SU-DHL-6 (cell line): ENCODE results near the gene ANKLE1.

Experiments
- H2AFZ ChIP-seq: fragments of 200-600 bp; sonication (generic); 2 replicates; pipeline ENCODE4 v1.6.1; 2014; ENCODE audit warnings: low read depth, mild to moderate bottlenecking, moderate library complexity, mixed read lengths, antibody characterized with exemption, low read length; ENCODE audit not compliant: severe bottlenecking
- H3F3A ChIP-seq: fragments of 200-600 bp; shearing (Covaris generic); 2 replicates; pipeline ENCODE4 v1.6.0; 2016; ENCODE audit warnings: antibody characterized with exemption, mild to moderate bottlenecking; ENCODE audit not compliant: insufficient read depth
- H3K27ac ChIP-seq: fragments of 200-600 bp; sonication (generic); 2 replicates; pipeline ENCODE4 v1.5.1; 2016; ENCODE audit warnings: low read depth, mild to moderate bottlenecking, low read length, moderate library complexity, mixed read lengths
- H3K27me3 ChIP-seq: fragments of 200-600 bp; sonication (generic), shearing (Covaris generic); 2 replicates; pipeline ENCODE4 v1.6.0; 2014; ENCODE audit warnings: mild to moderate bottlenecking, low read length
- H3K36me3 ChIP-seq: fragments of 200-600 bp; sonication (generic); 2 replicates; pipeline ENCODE4 v1.6.1; 2014; ENCODE audit warnings: mild to moderate bottlenecking, low read length, mixed read lengths
- H3K4me2 ChIP-seq: fragments of 300-600, 200-600 bp; shearing (Covaris generic), sonication (generic); 2 replicates; pipeline ENCODE4 v1.6.0; 2014; ENCODE audit warnings: low read length, low read depth, mild to moderate bottlenecking; ENCODE audit not compliant: poor library complexity, severe bottlenecking
- H3K4me3 ChIP-seq: fragments of 200-600 bp; sonication (generic); 2 replicates; pipeline ENCODE4 v1.5.1; 2014; ENCODE audit warnings: antibody characterized with exemption, low read length, mild to moderate bottlenecking, mixed read lengths; ENCODE audit not compliant: insufficient read depth, poor library complexity, severe bottlenecking
- H3K79me2 ChIP-seq: fragments of 200-600 bp; sonication (generic); 2 replicates; pipeline ENCODE4 v1.6.1; 2014; ENCODE audit warnings: mild to moderate bottlenecking, low read length, moderate library complexity; ENCODE audit not compliant: insufficient read depth
- H3K9ac ChIP-seq: fragments of 200-600 bp; sonication (generic); 2 replicates; pipeline ENCODE4 v1.7.0; 2014; ENCODE audit warnings: mild to moderate bottlenecking, low read length
- H3K9me2 ChIP-seq: fragments of 200-600 bp; sonication (generic); replicated peaks from 2 replicates; pipeline ENCODE4 v1.6.1; 2014; ENCODE audit warnings: low read length; ENCODE audit not compliant: insufficient read depth
- H3K9me3 ChIP-seq: fragments of 200-600 bp; sonication (generic); 2 replicates; pipeline ENCODE4 v1.6.1; 2014; ENCODE audit warnings: low read length, mixed read lengths; ENCODE audit not compliant: insufficient read depth
- H4K20me1 ChIP-seq: fragments of 200-600 bp; sonication (generic); 2 replicates; pipeline ENCODE4 v1.6.1; 2014; ENCODE audit warnings: low read depth, mild to moderate bottlenecking, antibody characterized with exemption, low read length, moderate library complexity, mixed read lengths
- EZH2phosphoT487 ChIP-seq: fragments of 200-600 bp; sonication (generic), shearing (Covaris generic); conservative IDR thresholded peaks from 2 replicates; pipeline ENCODE4 v1.6.1; 2018; ENCODE audit warnings: mild to moderate bottlenecking, antibody characterized with exemption, low read length, moderate library complexity, mixed read lengths
- TF ChIP-seq, protein P1 (sequence below): fragments of 200-600 bp; sonication (generic); IDR thresholded peaks from one replicate; pipeline ENCODE4 v1.5.1; 2017; ENCODE audit warnings: antibody characterized with exemption, mild to moderate bottlenecking, low read length, moderate library complexity; ENCODE audit not compliant: insufficient read depth, poor library complexity, severe bottlenecking

The ANKLE1 gene

DNA sequence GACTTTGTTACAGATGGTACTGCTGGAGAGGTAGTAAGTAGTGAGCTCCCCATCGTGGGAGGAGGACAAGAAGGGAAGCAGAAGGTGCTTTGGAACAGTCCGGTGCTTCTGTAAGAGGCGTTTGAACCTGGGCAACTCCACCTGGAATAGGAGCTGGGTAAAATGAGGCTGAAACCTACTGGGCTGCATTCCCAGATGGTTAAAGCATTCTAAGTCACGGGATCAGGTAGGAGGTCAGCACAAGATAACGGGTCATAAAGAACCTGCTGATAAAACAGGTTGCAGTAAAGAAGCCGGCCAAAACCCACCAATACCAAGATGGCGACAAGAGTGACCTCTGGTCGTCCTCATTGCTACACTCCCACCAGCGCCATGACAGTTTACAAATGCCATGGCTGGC is 5.1 kb downstream of the ANKLE1 start:
- H3K9ac ChIP-seq, result no peak overlapping the region
- no peak overlapping the region for H2AFZ ChIP-seq
- TF ChIP-seq, protein P1, sequence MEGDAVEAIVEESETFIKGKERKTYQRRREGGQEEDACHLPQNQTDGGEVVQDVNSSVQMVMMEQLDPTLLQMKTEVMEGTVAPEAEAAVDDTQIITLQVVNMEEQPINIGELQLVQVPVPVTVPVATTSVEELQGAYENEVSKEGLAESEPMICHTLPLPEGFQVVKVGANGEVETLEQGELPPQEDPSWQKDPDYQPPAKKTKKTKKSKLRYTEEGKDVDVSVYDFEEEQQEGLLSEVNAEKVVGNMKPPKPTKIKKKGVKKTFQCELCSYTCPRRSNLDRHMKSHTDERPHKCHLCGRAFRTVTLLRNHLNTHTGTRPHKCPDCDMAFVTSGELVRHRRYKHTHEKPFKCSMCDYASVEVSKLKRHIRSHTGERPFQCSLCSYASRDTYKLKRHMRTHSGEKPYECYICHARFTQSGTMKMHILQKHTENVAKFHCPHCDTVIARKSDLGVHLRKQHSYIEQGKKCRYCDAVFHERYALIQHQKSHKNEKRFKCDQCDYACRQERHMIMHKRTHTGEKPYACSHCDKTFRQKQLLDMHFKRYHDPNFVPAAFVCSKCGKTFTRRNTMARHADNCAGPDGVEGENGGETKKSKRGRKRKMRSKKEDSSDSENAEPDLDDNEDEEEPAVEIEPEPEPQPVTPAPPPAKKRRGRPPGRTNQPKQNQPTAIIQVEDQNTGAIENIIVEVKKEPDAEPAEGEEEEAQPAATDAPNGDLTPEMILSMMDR, result no peak
- no peak for TF ChIP-seq EZH2phosphoT487
- H4K20me1 ChIP-seq, result peaks cover 7% of the 10 kb centered on the region; the same call in 1 of the 2 replicates
- peaks cover 16% of the 10 kb centered on the region for H3K79me2 ChIP-seq
- no peak overlapping the region for H3K4me2 ChIP-seq
- no peaks in the 10 kb centered on the region for H3K9me2 ChIP-seq
- no peaks in the 10 kb centered on the region for H3K9me3 ChIP-seq
- H3K27me3 ChIP-seq, result no peaks in the 10 kb centered on the region
- 0 out of 2 replicates have a peak, but pooled peaks cover 7% of the 10 kb centered on the region for H3F3A ChIP-seq
- H3K36me3 ChIP-seq, result peaks cover 20% of the 10 kb centered on the region
- H3K4me3 ChIP-seq, result no peak overlapping the region
- H3K27ac ChIP-seq, result no peak overlapping the region

DNA sequence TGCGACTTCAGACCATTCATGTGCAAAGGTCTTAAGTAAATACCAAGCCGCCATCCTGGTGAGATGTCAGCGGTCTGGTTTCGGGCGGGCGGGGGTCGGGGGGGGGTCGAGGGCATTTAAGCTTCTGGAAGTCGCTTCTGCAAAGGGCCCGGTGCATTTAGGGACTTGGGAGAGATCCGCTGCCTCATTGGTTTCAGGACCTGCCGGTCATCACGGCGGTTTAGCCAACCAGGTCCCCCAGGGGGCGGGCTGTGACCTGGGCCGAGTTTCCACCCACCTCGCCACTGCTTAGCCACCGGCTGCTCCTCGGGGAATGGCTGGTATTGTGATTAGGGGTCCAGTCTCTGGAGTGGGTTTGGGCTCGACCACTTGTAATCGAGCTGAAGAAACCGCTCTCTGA is 7.8 kb downstream of the ANKLE1 start:
- Histone ChIP-seq H4K20me1 (no peaks in the 10 kb centered on the region), H3K4me2 (no peak overlapping the region), H3K36me3 (0 out of 2 replicates have a peak, but pooled peaks cover 9% of the 10 kb centered on the region), H3K9me2 (no peaks in the 10 kb centered on the region), H2AFZ (no peak overlapping the region), H3K27ac (no peak overlapping the region), H3F3A (0 out of 2 replicates have a peak, but pooled peaks cover 7% of the 10 kb centered on the region), H3K9ac (no peak overlapping the region), H3K27me3 (no peaks in the 10 kb centered on the region), H3K79me2 (peaks cover 4% of the 10 kb centered on the region), H3K9me3 (no peaks in the 10 kb centered on the region), H3K4me3 (no peak overlapping the region)
- TF ChIP-seq, protein P1, result no peak
- no peak for TF ChIP-seq EZH2phosphoT487

DNA sequence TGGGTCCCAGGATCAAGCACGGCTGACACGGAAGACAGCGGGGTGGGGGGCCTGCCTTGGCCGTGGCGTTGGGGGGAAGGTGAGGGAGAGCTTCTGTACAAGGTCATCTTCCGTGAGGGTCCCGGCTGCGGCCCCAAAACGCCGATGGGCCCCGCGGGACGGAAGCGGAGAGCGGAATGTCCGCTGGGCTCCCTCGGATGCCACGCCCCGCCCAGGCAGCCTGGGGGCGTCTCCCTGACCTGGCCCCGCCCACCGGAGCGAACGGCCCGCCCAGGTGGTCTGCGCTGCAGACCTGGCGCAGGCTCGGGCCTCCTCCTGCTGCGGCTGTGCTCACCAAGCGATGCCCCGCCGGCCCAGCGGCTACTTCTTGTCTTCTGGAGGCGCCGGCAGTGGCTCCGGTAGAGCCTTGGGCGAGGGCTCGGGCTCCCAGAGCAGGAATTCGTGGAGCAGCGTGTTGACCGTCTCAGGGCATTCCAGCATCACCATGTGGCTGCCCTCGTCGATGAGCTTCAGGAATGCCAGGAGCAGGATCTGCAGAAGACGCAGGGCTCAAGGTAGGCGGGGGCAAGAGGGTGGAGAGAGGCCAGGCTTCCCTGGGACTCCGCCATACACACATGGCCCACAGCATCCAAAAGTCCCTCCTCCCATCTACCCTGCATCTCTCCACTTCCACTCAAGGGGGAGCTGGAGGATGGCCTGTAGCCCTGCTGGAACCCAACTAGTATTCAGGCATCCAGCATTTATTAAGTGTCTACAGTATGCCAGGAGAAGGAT is 10.8 kb downstream of the ANKLE1 start:
- Histone ChIP-seq H3K9me3 (no peaks in the 10 kb centered on the region), H4K20me1 (no peaks in the 10 kb centered on the region), H3K79me2 (peaks cover 4% of the 10 kb centered on the region), H3K27ac (peak overlapping the region; percentile 62), H3K4me3 (peak overlapping the region; percentile 71), H3K27me3 (no peaks in the 10 kb centered on the region), H3K9ac (peak overlapping the region; percentile 68), H3K9me2 (no peaks in the 10 kb centered on the region), H3F3A (peaks cover 5% of the 10 kb centered on the region; the same call in 1 of the 2 replicates), H3K4me2 (peak overlapping the region; percentile 71), H2AFZ (peak overlapping the region; percentile 52), H3K36me3 (no peaks in the 10 kb centered on the region)
- TF ChIP-seq EZH2phosphoT487, result no peak
- TF ChIP-seq, protein P1, result peak; percentile 42
